NCI-H774 (cell line): ENCODE results near the gene SLC6A9.

Experiments used
- DNase-seq: peaks from one replicate; lab custom pipeline; 2025; lab: John Stamatoyannopoulos, UW

SLC6A9 gene

DNA sequence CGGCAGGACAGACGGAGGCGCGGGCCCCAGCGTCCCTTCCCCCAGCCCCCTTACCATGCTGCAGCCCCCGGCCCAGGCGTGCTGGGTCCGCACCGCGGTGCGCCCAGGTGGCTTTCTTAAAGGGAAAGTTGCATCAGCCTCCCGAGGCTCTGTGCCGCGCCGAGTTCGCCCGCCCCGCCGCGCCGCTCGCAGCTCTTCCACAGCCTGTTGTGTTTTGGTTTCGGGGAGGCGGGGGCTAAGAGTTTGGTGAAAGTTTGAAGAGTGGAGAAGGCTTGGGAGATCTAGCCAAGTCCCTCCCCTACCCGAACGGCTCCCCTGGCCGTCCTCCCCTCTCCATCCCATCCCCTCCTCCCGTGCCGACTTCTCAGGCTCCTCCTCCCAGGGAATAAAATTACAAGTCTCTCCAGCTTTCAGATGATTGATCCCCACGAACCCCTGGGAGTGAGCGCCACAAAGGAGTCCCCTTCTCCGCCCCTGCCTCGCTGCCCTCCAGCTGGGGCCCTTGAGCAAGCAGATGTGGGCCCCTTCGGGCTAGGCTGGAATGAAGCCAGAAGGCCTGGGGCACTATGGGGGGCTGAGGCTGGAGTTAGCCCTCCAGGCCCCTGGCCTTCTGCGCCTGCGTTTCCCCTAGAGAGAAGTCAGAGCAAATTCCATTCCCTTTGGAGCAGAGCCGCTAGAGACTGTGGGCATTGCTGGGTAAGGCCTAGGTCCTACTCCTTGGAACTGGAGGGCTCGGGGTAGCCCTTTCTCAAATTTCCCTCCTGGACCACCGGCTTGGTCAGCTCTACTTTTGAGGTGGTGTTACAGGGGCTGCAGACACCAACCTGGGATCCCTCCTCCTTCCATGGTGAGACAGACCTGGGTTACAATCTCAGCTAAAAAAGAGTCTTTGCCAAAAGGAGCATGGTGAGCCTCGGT, at the start of gene SLC6A9:
Gene SLC6A9, minus strand, starts transcription at position 211 of the 918 bp plus-strand sequence. CDS start 7,185 bp downstream, outside the sequence.
- no peak for DNase-seq

DNA sequence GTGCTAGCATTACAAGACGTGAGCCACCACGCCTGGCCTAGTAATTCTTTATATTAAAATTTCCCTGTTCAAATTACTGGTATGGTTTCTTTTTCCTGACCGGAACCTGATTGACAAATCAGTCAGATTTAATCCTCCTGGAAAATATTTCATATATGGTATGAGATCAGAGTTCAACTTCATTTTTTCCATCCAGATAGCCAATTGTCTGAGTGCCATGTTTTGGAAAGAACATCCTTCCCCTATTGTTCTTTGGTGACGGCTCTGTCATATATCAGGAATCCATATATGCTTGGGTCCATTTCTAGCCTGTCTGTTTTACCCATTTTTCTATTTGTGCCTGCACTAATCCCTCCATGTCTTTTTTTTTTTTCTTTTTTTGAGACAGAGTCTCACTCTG, 48.3 kb upstream of the SLC6A9 start:
- no peak for DNase-seq

DNA sequence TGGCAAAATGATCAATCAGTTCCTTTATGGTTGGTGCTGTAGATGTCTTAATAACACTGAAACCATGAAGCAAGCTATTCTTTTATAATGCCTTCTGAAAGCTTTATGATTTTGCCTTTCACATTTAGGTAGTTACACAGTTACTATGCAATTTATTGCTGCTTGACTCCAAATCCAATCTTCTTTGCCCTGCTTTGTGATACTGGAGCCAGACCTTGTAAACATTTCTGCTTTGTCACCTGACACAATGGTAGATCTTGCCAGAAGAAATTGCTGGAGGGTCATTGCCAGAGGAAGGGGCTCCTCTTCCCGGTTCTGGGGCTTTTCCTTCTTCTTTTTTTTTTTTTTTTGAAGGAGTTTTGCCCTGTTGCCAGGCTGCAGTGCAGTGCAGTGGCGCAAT, 46.8 kb upstream of the SLC6A9 start:
- no peak for DNase-seq

DNA sequence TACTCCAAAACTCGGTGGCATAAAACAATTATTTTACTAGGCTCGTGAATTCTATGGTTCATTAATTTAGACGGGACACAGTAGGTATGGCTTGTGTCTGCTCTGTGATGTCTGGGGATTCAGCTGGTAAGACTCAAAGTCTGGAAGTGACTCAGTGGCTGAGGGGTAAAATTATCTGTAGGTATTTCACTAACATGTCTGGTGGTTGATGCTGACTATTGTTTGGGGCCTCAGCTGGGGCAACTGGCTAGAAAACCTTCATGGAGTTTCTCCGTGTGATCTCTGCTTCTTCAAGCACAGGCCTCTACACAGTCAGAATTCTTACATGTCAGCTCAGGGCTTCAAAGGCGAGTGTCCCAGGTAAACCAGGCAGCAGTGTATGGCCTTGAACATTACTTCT, 46.2 kb upstream of the SLC6A9 start:
- DNase-seq = no peak

DNA sequence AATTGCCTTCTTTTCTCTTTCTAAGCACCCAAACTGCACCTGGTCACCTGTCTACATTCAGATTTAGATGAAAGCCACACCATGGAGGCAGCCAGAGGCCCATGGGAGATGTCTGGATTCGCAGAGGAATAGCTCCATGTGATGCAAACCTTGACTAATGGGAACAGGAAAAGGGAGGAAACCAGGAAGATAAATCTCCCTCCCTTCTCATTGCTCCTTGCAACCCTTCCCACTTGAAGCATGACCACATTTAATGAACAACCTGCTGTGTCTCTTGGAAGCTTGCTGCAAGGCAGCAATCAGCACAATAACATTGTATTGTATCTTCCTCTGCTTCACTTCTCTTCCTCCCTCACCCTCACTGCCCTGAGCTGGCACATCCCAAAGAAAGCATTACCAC, 44.8 kb upstream of the SLC6A9 start:
- DNase-seq = no peak

DNA sequence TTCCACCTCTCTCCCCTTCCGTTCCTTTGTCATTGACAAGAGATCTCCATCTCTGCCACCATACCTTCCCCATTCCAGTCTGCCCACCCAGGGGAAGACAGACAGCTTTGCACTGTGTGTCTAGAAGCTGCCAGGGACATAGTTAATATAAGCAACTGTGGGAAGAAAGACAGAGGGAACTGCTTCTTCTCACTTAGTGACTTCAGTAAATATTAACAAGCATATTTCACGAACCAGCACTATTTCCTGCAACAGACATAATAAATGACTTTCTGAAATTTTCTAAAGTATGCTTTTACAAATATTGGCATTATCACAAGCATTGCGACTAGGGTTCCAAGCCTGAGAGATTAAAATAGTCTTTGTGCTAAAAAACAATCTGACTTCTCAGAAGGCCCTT, 43.2 kb upstream of the SLC6A9 start:
- DNase-seq = no peak

DNA sequence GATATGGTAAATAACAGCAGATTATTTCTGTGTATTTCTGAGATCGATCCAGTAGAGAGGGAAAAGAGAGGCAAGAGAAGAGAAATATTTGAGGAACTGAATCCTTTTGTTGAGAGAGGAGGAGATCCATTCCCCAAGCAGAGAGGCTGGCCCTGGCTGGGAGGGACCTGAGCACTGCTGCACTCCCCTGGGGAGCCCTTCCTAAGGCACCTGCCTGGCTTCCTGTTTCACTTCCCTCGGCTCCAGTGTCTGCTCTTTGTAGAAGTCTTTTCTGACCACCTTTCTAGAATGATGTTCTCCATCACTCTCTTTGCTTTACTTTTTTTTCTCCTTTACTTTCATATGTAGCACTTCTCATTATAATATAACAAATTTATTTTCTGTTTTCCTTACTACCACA, 42.3 kb upstream of the SLC6A9 start:
- DNase-seq = no peak

DNA sequence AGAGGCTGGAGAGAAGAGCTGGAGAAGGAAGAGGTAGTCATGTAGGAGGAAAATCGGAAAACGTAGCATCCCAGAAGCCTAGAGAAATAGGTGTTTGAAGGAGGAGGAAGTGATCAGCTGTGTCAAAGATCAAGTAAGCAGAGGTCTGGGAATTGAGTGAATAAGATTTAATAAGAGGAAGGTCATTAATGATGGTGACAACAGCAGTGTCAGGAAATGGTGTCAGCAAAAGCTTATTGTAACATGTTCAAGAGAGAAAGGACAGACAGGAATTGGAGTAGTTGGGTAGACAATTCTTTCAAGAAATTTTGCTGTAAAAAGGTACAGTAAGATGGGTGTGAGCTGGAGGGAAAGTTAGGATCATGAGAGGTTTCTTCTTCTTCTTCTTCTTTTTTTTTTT, 41.6 kb upstream of the SLC6A9 start:
- no peak for DNase-seq

DNA sequence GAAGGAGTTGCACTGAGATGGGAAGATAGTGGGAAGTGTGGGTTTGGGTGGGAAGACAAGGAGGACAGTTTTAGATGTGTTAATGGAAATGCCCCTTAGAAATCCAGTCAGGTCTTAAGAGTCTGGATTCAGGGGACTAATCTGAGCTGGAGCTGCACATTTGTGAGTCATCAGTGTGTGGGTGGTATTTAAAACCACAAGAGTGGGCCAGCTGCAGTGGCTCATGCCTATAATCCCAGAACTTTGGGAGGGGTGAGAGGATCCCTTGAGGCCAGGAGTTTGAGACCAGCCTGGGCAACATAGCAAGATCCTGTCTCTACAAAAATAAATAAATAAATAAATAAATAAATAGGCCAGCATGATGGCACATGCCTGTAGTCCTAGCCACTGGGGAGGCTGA, 40.9 kb upstream of the SLC6A9 start:
- no peak for DNase-seq

DNA sequence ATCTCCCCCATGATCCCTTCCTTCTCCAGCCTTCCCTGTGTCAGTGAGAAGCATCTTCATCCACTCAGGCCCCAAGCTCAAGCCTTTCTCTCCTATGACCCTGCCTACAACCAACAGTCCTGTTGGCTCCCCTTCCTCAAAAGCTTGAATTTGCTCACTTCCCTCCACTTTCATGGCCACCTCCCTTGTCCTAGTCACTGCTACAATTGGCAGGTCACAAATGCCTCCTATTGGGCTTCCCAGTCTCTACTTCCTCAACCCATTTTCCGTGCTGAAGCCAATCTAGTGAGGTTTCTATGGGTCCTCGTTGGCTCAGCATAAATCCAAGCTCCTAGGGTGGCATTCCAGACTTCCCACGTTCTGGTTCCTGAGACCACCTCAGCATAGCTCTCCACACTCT, 40.2 kb upstream of the SLC6A9 start:
- no peak for DNase-seq

DNA sequence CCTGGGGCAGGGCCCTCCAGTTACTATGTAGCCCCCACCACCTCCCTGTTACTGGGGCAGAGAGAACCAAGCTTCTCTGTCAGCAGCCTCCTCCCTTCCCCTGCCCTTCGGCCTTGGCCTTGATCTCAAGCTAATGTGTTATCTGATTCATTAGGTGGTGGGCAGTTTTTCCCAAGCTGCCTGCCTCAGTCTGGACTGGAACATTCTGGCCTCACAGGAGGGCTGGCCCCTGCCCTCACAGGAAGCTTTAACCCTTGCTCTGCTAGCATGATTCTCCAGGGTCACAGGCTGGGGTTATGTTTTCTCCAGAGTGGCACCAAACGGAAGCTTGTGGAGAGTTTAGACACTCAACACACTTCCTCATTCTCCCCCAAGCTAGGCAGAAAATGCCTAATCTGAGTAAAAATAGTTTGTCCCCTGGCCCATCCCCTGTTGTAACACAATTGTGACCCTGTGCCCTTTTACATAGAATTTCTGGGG, 37.2 kb upstream of the SLC6A9 start:
- no peak for DNase-seq

DNA sequence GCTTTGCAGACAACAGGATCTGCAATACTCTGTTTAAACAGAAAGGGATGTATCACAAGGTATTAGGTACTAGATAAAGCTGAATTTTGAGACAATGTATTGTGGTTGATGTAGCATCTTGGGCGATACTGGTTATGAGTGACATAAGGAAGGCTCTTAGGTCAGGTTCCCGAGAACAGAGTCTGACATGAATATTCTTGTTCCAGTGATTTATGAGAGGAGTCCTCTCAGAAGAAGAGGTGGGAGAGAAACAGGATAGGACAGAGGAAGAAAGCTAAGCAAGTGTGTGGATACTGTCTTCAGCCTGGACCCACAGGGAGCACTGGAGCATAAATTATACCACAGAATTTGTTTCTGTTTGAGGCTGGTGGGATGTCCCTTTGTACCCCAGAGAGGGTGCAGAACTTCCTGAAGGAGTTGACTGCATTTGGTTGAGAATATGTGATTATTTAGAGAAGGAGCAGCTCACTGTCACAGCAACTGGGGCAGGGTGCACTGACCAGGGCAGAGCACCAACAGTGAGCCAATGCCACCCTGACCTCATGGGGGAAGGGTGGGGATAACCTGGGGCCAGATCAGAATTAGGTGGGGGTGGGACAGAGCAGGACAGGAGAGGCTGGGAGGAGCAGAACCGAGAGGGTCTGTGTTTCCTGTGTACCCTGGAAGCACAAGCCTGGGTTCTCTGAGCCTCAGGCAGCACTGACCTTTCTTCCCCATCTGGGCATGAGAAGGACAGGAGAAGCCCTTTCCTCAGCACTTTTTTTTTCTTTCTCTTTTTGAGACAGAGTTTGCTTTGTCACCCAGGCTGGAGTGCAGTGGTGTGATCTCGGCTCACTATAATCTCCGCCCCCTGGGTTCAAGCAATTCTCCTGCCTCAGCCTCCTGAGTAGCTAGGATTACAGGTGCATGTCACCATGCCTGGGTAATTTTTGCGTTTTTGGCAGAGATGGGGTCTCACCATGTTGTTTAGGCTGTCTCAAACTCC, 36.3 kb upstream of the SLC6A9 start:
- DNase-seq = no peak

DNA sequence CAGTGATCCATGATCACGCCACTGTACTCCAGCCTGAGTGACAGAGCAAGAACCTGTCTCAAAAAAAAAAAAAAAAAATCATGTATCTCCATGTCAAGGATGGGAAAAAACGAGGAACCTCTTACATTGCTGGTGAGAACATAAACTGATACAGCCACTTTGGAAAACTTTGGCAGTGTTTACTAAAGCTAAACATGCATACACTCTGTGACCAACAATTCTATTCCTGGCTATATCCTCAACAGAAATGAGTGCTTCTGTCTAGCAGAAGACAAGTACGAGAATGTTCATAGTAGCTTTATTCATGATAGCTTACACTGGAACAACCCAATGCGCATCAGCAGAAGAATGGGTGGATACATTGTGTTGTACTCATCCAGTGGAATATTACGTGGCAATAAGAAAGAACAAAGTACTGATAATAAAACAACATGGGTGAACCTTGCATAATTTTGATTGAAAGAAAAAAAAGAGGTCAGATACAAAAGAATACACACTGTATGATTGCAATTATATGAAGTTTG, 31.5 kb upstream of the SLC6A9 start:
- no peak for DNase-seq

DNA sequence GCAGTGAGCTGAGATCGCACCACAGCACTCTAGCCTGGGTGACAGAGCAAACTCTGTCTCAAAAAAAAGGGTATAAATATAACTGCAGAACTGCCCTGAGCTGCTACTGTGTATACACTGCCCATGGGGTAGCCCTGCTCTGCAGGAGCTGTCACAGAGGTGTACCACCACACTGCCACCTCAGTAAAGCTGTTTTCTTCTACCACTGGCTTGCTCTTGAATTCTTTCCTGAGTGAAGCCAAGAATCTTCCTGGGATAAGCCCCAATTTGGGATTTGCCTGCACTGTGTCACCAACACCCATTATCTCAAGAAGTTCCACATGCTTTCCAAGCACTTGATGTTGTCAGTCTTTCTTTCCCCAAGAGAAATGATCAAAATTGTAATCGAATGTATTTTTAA, 30.6 kb upstream of the SLC6A9 start:
- no peak for DNase-seq

DNA sequence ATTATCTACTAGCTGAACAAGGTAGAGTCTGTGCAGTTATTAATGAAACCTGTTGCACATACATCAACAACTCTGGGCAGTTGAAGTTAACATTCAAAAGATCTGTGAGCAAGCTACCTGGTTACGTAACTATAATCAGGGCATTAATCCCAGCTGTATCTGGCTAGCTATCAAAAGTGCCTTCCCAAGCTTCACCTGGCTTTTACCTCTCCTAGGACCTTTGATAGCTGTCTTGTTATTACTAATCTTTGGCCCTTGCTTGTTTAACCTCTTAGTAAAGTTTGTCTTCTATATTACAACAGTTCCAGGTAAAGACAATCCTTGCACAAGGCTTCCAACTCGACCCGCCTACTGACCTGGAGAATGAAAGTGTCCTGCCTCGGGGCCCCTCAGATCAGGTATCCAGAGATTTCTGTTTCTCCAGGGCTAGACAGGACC, 29.6 kb upstream of the SLC6A9 start:
- DNase-seq = no peak

DNA sequence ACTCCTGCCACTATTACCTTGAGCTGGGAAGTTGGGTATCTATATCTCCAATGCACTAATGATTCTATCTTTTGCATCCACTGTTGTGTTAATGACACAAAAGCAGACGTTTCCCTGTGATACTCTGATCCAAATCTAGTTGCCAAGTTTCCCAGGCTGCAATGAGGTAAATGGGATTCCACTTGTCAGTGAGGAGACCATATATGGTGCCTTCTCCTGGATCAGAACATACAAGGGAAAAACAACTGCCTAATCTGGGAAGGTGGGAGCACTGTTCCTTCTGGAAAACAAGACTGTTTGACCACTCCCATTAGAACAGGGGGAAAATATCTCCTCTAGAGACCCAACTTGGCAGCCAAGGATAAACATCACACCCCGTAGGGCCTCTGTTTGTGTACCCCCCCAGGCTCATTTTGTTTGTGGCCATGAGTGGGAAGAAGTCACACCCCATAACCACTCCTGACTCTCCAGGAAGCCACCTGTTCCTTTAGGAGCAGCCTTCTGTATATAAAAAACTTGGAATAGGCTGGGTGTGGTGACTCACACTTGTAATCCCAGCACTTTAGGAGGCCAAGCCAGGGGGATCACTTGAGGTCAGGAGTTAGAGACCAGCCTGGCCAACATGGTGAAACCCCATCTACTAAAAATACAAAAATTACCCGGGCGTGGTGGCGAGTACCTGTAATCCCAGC, 28.5 kb upstream of the SLC6A9 start:
- no peak for DNase-seq

DNA sequence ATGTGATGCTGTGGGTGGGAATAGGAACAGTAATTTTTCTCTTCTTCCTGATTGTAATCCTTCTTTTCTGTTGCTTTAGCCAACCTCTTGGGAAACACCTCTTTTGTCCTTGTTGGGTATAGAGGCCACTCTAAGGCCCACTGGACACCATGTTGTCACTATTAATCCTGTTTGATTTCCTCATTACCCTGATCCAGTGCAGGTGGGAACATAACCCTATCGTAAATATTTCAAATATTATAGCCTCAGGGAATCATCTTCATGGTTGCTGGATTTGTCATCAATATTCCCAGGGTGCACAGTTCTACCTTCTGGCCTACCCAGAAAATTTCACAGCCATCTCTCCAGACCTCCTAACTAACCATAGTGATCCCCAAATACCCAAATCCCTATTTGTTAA, 27.9 kb upstream of the SLC6A9 start:
- no peak for DNase-seq

DNA sequence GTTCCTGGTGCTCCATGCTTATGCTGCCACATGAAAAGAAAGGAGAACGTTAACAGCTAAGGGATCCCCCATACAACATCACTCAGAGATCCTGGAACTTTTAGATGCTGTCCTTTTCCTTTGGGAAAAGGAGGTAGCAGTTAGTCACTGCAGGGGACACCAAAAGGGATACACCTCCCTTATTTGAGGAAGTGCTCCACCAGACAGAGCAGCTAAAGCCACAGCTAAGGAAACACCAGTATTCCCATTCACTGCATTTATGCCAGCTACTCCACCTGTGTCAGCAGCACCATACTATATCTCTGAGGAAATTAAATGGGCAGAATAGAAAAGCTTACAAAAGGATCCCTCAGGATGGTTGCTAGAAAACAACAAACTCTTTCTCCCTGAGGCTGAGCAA, 26.0 kb upstream of the SLC6A9 start:
- no peak for DNase-seq

DNA sequence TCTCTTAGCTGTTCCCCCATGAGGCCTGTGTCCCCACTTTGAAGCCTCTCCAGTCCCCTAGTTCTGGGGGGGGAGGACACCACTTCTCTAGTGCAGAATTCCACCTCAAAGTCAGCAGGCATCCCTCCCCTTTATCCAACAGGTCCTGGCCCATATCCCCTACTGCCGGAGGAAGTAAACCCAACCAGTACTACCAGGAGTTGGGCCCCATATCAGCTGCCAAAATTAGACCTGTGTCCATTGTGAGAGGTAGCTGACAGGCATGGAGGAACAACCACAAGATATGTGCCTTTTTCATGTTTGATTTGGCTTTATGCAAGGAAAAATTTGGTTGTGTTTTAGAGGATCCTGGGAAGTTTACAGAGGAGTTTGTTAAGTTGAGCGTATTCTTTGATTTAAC, 22.1 kb upstream of the SLC6A9 start:
- no peak for DNase-seq

DNA sequence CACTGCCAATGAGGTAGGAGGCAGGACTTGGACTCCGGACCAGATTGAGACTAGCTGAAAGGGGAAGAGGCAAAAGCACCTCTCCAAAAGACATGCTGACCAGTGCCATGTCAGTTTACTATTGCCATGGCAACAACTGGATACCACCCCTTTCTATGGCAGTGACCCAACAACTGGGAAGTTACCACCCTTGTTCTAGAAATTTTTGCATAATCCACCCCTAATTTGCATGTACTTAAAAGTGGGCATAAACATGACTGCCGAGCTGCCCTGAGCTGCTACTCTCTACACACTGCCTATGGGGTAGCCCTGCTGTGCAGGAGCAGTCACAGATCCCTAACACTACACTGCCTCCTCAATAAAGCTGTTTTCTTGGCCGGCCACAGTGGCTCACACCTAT, 19.0 kb upstream of the SLC6A9 start:
- DNase-seq = no peak

DNA sequence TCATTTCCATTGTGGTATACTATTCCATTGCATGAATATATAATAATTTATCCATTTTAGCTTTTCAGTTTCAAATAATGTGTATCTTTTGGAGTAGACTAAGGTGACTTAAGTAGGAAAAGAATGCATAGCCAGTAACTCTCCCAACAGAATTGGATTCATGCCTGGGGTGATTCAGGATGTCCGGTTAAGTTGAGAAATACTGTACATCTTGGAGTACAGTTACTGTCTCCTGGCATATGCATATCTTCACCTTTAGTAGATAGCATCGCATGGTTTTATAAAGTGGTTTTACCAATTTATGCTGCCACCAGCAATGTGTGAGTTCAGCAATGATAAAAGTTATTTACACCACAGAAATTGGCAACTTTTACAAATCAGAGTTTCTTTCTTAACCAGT, 18.6 kb upstream of the SLC6A9 start:
- DNase-seq = no peak
